OCI-LY7 (cell line): ENCODE results near the gene ERGIC1. TPM values are rescaled to one million over a fixed set of nuclear protein-coding genes. Genes with fewer than 3 reads are reported as not detected.

Experiments used
- BruUV-seq: library from RNA; stranded (reverse); fragments of 400-500 nt; replicated peaks from 2 replicates; lab custom pipeline; 2021; lab: Mats Ljungman, UMichigan
- CTCF ChIA-PET: fragments of 300-600 bp; sonication (Branson Sonifier 250); formaldehyde crosslinking; loops from one replicate; lab custom pipeline; 2022; ENCODE audit warnings: antibody characterized with exemption; ENCODE audit not compliant: unreplicated experiment; lab: Charles Lee
- POLR2A ChIA-PET: fragments of 300-600 bp; sonication (Branson Sonifier 250); formaldehyde crosslinking; loops from one replicate; lab custom pipeline; 2022; ENCODE audit warnings: antibody characterized with exemption; lab: Charles Lee
- DNase-seq: peaks from one replicate; pipeline ENCODE4 v3.0.0-alpha.2; 2015; ENCODE audit warnings: low spot score
- H2AFZ ChIP-seq: fragments of 200-600 bp; sonication (generic), shearing (Covaris generic); 2 replicates; pipeline ENCODE4 v1.6.1; 2014; ENCODE audit warnings: mild to moderate bottlenecking, antibody characterized with exemption, low read length, moderate library complexity
- H3K27ac ChIP-seq: fragments of 200-600 bp; sonication (generic); 2 replicates; pipeline ENCODE4 v1.5.1; 2014; ENCODE audit warnings: mixed run types, low read depth, mild to moderate bottlenecking, moderate library complexity, low read length, inconsistent platforms; ENCODE audit not compliant: poor library complexity, severe bottlenecking
- H3K36me3 ChIP-seq: fragments of 200-600 bp; sonication (generic); 2 replicates; pipeline ENCODE4 v1.6.1; 2014; ENCODE audit warnings: mild to moderate bottlenecking, antibody characterized with exemption, low read length, moderate library complexity, mixed read lengths; ENCODE audit not compliant: insufficient read depth
- H3K4me1 ChIP-seq: fragments of 200-600 bp; sonication (generic); 2 replicates; pipeline ENCODE4 v1.5.1; 2014; ENCODE audit warnings: mild to moderate bottlenecking, low read length; ENCODE audit not compliant: insufficient read depth, poor library complexity, severe bottlenecking
- H3K4me2 ChIP-seq: fragments of 200-600 bp; sonication (generic); 2 replicates; pipeline ENCODE4 v1.6.1; 2014; ENCODE audit warnings: mild to moderate bottlenecking, low read length
- H3K4me3 ChIP-seq: fragments of 200-600 bp; sonication (generic); 2 replicates; pipeline ENCODE4 v1.5.1; 2014; ENCODE audit warnings: mild to moderate bottlenecking, low read depth, low read length; ENCODE audit not compliant: poor library complexity, severe bottlenecking
- H3K79me2 ChIP-seq: fragments of 200-600 bp; sonication (generic); 2 replicates; pipeline ENCODE4 v1.6.1; 2016; ENCODE audit warnings: low read depth, mild to moderate bottlenecking, low read length, moderate library complexity, mixed read lengths; ENCODE audit not compliant: insufficient read depth
- H3K9me2 ChIP-seq: fragments of 200-600 bp; sonication (generic); 2 replicates; pipeline ENCODE4 v1.6.1; 2016; ENCODE audit warnings: mild to moderate bottlenecking, low read length, mixed read lengths; ENCODE audit not compliant: insufficient read depth
- H3K9me3 ChIP-seq: fragments of 200-600 bp; sonication (generic); 2 replicates; pipeline ENCODE4 v1.6.1; 2014; ENCODE audit warnings: mild to moderate bottlenecking, mixed run types, low read length, mixed read lengths
- H4K20me1 ChIP-seq: fragments of 200-600 bp; sonication (generic); 2 replicates; pipeline ENCODE4 v1.6.1; 2014; ENCODE audit warnings: mild to moderate bottlenecking, antibody characterized with exemption, low read length, moderate library complexity, mixed read lengths; ENCODE audit not compliant: insufficient read depth
- CTCF ChIP-seq: fragments of 200-600 bp; sonication (generic); conservative IDR thresholded peaks from 2 replicates; pipeline ENCODE4 v1.5.1; 2014; ENCODE audit warnings: mild to moderate bottlenecking, antibody characterized with exemption, low read length, moderate library complexity, mixed read lengths
- EZH2phosphoT487 ChIP-seq: fragments of 200-600 bp; sonication (generic); IDR thresholded peaks from 2 replicates; pipeline ENCODE4 v1.6.1; 2018; ENCODE audit warnings: low read depth, borderline replicate concordance, mild to moderate bottlenecking, mixed run types, antibody characterized with exemption, low read length, moderate library complexity, mixed read lengths
- intact Hi-C: fragments of 100-400 bp; cut with micrococcal nuclease; formaldehyde crosslinking; loops from one replicate; pipeline ENCODE4 v1.10.0; 2022; ENCODE audit not compliant: unreplicated experiment
- total RNA-seq, 2 experiments: library from RNA; depleted of rRNA in 1 of 2; stranded (reverse); fragments of >200 nt in 1 of 2; shearing (Covaris generic) in 1 of 2; gene quantifications; 2 replicates each; pipeline ENCODE4 v1.2.3, GENCODE V29; 2014 to 2022

The ERGIC1 gene
- total RNA-seq, 2 experiments from 2014 or later, result 125 to 178 TPM

GRCh38 chr5:172789687-172790495 is 44.2 kb upstream of the ERGIC1 start:
- Histone ChIP-seq H2AFZ (no peak overlapping the region), H3K79me2 (no peaks in the 10 kb centered on the region), H3K9me3 (no peaks in the 10 kb centered on the region), H3K4me1 (no peaks in the 10 kb centered on the region), H3K9me2 (no peaks in the 10 kb centered on the region), H3K4me2 (no peak overlapping the region), H4K20me1 (no peaks in the 10 kb centered on the region), H3K4me3 (no peak overlapping the region), H3K27ac (no peak overlapping the region), H3K36me3 (no peaks in the 10 kb centered on the region)
- CTCF ChIA-PET, result no interaction called here
- TF ChIP-seq CTCF, result no peak
- TF ChIP-seq EZH2phosphoT487, result no peak
- POLR2A ChIA-PET, result interaction anchor here (0.8 kb wide), 1 partner anchor 13 kb away, joined by 3 read pairs; no protein-coding TSS in a partner anchor
- intact Hi-C loops, result no loop called here
- DNase-seq, result no peak
- no TSS peak for BruUV-seq

GRCh38 chr5:172790496-172790889 is 43.6 kb upstream of the ERGIC1 start:
- H3K4me2 ChIP-seq, result no peak overlapping the region
- POLR2A ChIA-PET, result no interaction called here
- CTCF ChIA-PET, result interaction anchor here (0.6 kb wide), 1 partner anchor 86 kb away, joined by 3 read pairs; no protein-coding TSS in a partner anchor

More at GRCh38 chr5:172790496-172790889, 43.6 kb upstream of the ERGIC1 start:
- intact Hi-C loops, result no loop called here
- H3K4me1 ChIP-seq, result no peaks in the 10 kb centered on the region
- no TSS peak for BruUV-seq
- H3K9me2 ChIP-seq, result no peaks in the 10 kb centered on the region
- no peaks in the 10 kb centered on the region for H3K79me2 ChIP-seq
- no peak for DNase-seq
- TF ChIP-seq EZH2phosphoT487, result no peak
- no peak for TF ChIP-seq CTCF
- no peak overlapping the region for H2AFZ ChIP-seq
- no peak overlapping the region for H3K4me3 ChIP-seq
- H3K36me3 ChIP-seq, result no peaks in the 10 kb centered on the region
- no peak overlapping the region for H3K27ac ChIP-seq
- H4K20me1 ChIP-seq, result no peaks in the 10 kb centered on the region
- H3K9me3 ChIP-seq, result no peaks in the 10 kb centered on the region
